GM12892 (cell line): ENCODE results near the gene SMYD3.

ENCODE experiments used
- DNase-seq: peaks from one replicate; pipeline ENCODE4 v3.0.0; 2011; ENCODE audit not compliant: insufficient read length
- FAIRE-seq: peaks from 2 replicates; lab custom pipeline; 2011; peaks lifted over from hg19 to GRCh38; lab: Jason Lieb, UNC
- POLR2A ChIP-seq: IDR thresholded peaks from 2 replicates; pipeline ENCODE4 v1.6.1; 2011; ENCODE audit warnings: low read depth, low read length, control low read depth
- POLR2AphosphoS5 ChIP-seq: IDR thresholded peaks from 2 replicates; pipeline ENCODE4 v1.6.1; 2011; ENCODE audit warnings: low read depth, low read length, control low read depth
- TAF1 ChIP-seq: IDR thresholded peaks from 2 replicates; pipeline ENCODE4 v1.6.1; 2011; ENCODE audit warnings: low read depth, mild to moderate bottlenecking, control low read depth, low read length, borderline replicate concordance

SMYD3 gene

DNA sequence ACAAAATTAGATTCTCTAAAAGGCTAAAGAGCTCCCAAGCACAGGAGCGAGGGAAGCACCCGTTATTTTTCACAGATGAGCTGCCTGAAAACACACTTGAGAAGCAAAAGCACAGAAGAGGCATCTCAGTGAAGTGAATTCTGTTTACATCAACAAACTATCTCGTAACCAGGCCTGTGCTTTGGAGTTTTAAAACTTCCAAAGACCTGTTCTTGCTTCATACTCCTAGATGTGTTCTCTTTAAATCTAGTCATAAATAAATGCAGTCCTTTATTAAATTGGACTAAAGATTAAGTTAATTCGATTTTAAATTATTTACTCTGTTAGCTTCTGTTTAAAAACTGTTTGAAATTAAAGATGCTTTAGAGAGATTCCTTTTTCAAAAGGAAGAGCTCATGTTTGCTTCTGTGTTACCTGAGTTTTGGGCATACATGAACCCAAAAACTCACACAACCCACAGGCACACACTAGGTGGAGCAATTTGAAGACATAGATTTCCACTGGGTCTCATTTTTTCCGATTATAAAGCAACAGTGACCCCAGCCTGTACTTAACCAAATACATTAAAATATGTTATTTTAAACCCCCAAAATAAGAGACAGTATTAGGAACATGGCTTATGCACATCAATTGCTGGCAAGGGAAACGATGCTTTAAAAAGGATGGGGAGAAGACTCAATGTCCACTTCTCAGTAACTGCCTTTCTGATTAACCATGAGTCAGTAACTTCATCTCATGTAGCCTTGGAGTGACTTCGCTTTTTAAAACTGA, 648.2 kb downstream of the SMYD3 start:
- DNase-seq = no peak
- TF ChIP-seq POLR2A (no peak), POLR2AphosphoS5 (no peak), TAF1 (no peak)
- no peak for FAIRE-seq

DNA sequence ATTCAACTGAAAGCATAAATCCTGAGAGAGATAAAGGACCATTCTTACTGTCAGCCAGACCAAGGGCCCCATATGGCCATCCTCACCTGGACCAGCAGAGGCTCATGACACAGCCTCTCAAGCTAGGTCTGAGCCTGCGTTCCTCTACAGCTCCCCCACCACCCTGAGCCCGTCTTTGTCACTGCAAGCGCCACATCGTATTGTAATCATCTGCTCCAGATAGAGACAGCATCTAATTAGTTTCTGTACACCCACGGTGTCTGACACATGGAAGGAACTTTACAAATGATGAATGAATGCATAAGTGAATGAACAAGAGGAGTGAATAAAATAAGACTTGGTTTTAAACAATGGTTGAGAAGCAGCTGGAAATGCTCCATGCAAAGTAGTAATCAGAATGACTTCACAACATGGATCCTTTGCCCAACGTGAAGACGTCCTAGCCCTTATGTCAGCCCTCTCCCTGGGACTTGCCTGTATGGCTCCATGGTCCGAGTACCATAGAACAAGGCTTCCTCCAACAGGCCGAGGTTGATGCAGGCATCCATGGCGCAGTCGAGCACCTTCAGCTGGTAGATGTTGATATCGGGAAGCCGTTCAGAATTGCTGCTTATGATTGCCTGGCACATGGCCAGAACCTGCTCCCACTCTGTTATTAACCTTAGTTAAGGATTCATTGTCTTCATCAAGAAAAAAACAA, 648.9 kb downstream of the SMYD3 start:
- TF ChIP-seq POLR2AphosphoS5 (no peak), POLR2A (no peak), TAF1 (no peak)
- no peak for FAIRE-seq
- no peak for DNase-seq

DNA sequence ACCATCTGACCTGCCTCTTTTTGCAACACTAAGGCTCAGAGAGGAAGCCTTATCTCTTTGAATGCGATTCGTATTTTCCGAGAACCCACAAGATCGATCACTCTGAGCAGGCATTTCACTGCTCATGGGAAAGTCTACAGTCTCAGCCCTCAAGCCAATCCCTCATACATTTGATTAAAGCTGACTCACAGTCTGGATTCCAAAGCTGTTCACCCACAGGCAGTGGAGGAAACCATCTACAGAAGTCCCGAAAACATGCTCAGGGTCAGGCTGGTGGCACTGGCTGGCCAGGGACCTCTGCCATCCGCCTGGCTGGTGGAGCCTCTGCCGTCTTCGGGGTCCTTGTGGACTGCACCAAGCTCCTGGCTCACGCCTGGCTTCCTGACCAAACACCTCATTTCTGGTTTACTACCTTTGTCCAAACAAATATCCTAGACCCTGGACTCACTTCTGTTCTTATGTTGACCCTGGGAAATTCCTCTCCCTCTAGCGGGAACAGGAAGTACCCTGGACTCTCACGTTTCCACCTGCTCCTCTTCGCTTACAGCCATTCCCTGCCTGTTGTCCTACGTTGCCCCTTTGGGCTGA, 650.0 kb downstream of the SMYD3 start:
- no peak for FAIRE-seq
- no peak for DNase-seq
- no peak for TF ChIP-seq TAF1
- TF ChIP-seq POLR2AphosphoS5 = no peak
- no peak for TF ChIP-seq POLR2A

DNA sequence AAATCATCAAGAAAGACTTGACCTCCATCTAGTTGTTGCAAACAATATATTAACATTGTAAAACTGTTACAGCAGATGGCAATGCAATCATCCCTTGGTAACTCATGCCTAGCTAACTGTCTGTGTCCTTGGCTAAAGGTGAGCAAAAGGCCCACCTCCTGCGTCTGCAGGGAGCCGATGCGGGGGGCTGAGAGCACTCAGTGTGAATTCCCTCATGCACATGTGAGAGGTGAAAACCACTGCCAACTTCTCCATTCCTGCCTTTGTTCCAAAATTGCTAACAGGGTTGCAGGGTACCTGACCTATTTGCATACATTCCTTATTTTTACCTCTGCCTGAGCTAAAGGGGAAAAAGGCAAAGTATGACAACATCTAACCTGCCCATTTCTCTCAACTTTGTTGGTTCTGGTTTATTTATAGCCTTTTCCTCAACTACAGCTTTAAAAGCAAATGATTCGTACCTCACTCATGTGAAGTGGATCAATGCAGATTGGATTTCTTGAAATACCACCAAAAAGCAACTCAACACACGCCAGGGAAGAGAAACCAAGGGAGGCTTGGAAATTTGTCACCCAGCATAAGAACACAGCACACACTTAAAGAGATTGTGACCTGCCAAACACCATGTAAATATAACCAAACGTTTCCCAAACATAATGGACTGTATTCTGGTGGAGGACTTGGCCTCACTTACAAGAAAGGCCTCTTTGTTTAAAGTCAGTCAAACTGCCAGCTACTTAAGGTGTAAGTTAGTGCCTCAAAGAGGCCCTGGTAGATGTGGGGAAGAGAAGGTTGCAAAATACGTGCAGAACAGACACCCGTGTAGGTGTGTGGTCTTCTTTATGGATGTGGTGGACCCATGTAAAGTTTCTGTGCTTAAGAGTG, 651.0 kb downstream of the SMYD3 start:
- DNase-seq (no peak), FAIRE-seq (no peak)
- TF ChIP-seq POLR2AphosphoS5 = no peak
- no peak for TF ChIP-seq POLR2A
- TF ChIP-seq TAF1 = no peak

DNA sequence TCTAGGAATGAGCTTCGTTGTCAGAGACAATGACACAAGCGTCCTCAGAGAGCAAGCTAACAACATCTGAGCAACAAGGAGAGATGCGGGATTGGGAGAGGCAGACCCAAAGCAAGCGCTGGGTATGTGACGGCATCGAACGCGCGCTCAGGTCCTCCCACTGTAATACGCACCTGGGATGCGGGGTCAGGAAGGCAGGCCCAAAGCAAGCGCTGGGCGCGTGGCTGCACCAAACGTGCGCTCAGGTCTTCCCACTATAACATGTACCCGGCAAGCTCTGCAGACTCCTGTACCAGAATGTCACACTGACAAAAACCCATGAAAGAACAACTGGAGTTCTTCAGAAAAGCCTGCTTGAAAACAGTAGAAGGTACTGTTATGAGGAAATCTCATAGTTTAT, 653.8 kb downstream of the SMYD3 start:
- TF ChIP-seq POLR2A (no peak), POLR2AphosphoS5 (no peak), TAF1 (no peak)
- no peak for FAIRE-seq
- no peak for DNase-seq

DNA sequence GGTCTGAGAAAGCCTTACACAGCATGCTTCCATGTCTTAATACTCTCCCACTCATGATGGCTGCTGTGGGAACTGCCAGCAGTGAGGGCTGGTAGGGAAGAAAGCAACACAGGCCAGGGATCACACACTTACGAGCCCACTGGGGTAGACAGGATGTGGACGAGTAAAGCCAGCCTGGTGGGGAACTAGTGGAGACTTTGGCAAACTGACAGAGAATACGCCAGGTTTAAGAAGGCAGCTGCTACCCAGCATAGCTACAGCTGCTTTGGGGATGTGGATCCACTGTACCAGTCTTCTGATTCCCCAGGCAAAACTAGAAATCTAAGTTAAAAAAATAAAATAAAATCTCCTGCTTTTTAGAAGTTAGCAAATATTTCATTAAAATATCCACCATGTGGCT, 664.0 kb downstream of the SMYD3 start:
- FAIRE-seq = no peak
- no peak for DNase-seq
- TF ChIP-seq TAF1 (no peak), POLR2A (no peak), POLR2AphosphoS5 (no peak)

DNA sequence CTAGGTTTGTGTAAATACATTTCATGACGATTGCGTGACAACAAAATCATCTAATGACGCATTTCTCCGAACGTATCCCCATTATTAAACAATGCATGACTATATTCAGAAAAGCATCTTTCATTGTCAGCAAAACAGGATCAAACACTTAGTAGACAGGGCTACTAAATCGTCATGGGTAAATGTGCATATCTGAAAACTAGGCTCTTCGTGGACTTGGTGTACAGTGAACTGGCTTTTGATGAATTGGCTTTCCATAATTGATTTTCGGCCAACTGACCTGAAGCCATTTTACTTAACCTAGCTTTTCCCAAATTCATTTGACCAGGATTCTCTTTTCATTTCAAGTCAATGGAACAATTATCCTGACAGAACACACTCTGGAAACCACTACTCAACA, 665.0 kb downstream of the SMYD3 start:
- TF ChIP-seq POLR2AphosphoS5 = no peak
- TF ChIP-seq TAF1 = no peak
- no peak for TF ChIP-seq POLR2A
- DNase-seq (no peak), FAIRE-seq (no peak)

DNA sequence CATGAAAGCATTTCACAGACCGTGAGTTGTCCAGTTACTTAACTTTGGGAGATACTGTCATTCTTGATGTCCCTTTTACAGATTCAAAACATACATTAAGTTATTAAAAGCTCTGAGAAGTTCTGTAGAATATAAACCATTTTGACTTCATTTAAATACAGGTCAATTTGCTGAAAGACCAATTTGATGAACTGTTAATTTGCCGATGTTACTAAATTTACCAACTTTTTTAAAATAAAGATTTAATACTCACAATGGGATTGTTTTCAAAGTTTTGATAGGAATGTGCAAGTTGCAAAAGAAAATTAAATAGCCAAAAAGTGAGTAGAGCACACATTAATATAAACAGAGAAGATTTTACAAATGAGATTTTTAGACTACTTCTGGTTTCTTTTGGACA, 666.1 kb downstream of the SMYD3 start:
- DNase-seq (no peak), FAIRE-seq (no peak)
- TF ChIP-seq POLR2AphosphoS5 (no peak), TAF1 (no peak), POLR2A (no peak)

DNA sequence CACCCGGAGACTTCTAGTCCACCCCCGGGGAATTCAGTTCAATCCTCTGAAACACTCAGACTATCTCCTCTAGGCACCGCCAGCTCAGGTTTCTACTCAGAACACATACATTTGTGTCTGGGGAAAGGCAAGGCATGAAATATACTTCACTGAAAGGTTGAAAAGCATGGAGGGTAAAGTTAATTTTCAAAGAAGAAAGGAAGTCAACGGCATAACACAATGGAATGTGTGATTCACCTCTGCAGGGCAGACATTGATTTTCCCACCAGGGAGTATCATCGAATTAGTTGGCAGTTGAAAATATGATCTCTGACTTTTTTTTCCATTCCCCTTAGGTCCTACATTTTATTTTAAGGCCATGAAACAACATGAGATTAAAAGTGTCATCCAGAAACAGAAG, 669.4 kb downstream of the SMYD3 start:
- no peak for TF ChIP-seq TAF1
- no peak for TF ChIP-seq POLR2AphosphoS5
- no peak for TF ChIP-seq POLR2A
- no peak for FAIRE-seq
- no peak for DNase-seq

DNA sequence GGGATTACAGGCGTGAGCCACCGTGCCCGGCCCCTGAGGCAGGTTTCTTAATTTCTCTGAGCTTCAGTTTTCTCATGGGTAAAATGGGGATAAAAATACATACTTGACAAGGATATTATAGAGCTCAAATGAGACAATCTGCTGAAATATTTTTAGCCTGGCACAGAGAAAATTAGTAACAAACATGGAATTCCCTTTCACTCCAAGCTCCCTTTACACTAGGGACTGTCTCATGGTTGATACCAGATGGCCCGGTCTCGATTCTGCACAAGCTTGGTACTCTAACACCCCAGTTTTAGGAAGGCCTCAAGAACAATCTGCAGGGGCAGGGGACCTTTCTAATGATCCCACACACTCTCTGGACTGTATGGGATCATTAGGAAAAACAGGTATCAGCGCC, 671.7 kb downstream of the SMYD3 start:
- no peak for FAIRE-seq
- TF ChIP-seq POLR2A (no peak), POLR2AphosphoS5 (no peak), TAF1 (no peak)
- no peak for DNase-seq

DNA sequence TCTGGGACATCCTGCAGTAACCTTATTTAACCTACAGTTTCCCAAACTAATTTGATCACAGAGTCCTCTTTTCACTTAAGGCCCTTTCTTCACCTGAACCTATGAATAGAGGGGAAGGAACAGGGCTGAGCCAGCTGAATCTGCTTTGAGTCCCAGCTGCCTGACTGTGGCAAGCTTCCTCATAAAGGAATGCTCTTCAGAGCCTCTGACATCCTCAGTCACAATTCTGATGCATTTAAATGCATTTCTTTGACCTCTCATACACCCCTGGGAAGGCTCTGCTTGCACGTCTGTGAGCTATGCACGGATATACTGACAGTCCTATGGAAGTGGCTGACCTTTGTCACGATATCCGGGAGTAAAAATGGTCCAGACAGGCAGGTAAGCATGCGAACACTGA, 673.1 kb downstream of the SMYD3 start:
- no peak for FAIRE-seq
- no peak for DNase-seq
- no peak for TF ChIP-seq TAF1
- TF ChIP-seq POLR2A = no peak
- TF ChIP-seq POLR2AphosphoS5 = no peak

DNA sequence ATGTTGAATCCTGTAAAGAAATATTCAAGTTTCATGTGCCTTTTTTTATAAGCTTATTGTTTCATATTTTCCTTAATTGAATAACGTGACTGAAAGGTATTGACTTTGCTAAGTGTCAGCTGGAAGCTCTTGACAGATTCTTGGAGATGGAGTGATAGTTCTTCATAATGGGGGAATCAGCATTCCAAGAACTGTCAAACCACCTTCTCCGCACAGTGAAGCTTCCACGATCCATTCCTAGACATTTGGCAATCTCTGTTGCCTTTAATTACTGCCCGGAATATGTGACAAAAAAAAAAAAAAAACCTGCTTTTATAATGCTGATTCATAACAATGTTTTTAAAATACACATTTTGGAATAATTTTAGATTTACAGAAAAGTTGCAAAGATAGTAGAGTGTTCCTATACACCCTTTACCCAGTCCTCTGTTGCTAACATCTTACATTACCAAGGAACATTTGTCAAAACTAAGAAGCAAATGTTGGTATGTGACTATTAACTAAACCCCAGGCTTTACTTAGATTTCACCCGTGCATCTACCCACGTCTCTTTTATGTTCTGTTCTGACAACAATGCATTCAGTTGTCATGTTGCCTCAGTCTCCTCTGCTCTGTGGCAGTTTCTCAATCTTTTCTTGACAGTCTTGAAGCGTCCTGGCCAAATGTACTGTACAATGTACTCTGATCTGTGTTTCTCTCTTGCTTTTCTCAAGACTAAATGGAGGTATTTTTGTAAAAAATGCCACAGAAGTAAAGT, 674.1 kb downstream of the SMYD3 start:
- FAIRE-seq = no peak
- TF ChIP-seq POLR2AphosphoS5 (no peak), TAF1 (no peak), POLR2A (no peak)
- DNase-seq = no peak
